ENCODE measurements around the gene INKA2. TPM values are rescaled to one million over a fixed set of nuclear protein-coding genes. Genes with fewer than 3 reads are reported as not detected.

INKA2 gene
- polyA plus RNA-seq (2013, experiment 1 of 2; ENCODE audit: insufficient read length) = 23.2 TPM
- polyA plus RNA-seq (2013, experiment 2 of 2; ENCODE audit: insufficient read length) = 24.3 TPM

DNA sequence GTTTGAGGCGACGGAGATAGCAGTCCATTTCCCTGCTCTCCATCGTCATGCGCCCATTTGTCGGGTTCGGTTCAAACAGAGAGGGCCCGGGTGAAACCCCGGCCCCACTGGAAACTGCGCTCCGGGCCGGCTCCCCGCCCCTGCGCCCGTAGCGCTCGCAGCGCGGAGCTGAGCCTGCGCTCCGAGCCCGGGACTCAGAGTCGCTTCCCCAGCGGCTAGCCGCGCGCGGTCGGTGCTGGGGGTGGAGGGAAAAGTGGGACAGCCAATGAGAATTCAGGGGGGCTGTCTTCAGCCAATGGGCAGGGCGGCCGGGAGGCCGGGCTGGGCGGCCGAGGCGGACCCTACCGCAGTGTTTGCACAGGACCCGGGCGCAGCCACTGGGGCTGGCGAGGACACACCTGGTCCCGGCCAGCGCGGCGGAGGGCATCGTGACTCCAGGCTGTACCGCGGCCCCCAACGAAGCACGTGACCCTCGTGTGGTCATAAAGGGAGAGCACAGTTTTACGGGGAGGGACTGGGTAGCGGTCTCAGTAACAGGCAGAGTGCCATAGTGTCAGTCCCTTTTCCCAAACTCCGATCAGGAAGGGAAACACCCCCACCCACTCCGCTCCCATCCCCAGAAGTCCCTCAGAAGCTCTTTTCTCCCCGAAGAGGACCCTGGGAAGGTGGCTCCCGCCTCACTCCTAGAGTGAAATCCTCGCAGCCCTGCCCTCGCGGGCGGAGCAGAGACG, at the start of gene INKA2:
Gene INKA2, minus strand, starts transcription at position 202 of the 731 bp plus-strand sequence. Its CDS starts 153 bp downstream, at position 49.
- peak; percentile 88 for DNase-seq

DNA sequence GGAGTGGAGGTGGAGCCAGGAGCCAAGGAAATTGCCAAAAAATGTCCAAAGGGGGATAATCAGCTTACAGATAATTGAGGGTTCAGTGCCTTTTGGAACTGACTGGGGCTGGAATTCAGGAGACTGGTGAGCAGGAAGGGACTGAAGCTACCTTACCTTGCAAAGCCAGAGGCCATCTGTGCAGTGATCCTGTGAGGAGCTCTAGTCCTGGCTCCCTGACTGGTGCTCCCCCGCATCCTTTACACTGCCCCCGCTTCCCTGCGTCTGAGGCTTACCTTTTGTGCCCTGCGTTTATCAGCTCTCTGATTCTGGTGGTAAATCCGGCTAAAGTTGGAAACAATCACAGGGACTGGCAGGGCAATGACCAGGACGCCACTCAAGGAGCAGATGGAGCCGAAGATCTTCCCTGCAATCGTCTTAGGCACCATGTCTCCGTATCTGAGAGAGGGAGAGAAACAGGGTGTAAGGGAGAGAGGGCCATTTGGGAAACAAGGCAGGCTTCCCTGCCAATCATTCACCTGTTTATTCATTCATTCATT, 47.5 kb upstream of the INKA2 start:
- no peak for DNase-seq

DNA sequence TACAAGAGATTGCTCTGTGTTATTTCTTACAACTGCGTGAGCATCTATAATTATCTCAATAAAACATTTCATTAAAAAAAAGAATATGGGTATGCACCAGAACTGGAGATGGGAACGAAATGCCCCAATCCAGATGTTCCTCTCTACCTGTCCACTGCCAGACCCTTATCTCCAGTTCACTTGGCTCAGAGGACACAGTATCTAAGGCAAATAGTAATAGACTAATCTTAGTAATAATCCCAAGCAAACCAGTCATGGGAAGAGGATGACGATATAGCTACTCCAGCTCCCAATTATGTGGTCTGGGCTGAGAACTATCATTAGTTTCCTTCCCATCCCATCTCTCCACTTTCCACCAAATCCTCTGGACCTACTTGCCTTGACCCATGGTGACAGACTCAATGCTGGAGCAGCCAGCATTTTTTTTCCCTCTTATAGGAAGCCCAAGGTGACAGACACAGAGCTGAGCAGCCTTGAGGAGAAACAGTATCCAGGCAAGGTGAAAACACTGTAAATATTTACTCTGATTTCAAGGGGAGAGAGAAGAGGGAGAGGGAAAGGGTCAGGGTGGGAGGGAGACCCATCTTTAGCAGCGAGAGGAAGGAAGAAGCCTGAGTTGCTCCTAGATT, 45.2 kb upstream of the INKA2 start:
- no peak for DNase-seq

DNA sequence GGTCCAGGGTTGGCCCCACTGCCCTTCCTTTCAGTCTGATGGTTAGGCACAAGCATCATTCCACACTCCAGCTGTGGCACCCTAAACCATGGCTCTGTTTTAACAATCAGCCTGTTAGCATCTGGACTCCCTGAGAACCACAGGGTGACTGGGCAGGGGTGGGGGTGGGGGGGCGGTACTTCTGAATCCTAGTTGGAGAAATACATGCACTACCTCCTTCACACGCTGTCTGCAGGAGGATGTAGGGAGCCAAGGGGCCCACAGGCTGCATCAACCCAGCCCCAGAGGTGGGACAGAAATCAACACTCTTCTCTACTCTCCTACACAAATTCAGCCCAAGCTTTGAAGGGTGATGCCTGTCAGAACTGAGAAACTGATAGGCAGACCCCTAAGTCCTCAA, 40.4 kb upstream of the INKA2 start:
- DNase-seq = no peak

DNA sequence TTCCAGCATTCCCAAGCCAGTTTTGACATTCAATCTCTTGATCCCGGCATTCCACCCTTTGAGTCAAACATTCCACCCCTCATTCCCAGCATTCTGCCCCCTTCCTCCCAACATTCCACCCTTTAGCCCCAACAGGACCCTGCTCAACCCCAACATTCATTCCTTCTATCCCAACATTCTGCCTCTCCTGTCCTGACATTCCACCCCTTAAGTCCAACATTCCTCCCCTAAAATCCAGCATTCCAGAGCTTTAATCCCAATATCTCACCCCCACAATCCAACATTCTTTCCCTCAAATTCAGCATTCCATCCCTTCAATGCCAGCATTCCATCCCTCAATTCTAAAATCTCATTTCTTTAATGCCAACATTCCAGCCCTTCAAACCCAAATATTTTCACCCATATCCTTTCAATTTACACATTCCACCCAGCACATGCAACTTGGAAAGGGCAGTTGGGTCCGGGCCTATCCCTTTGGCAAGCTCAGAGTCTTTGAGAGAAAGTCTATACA, 39.4 kb upstream of the INKA2 start:
- peak; percentile 98 for DNase-seq

DNA sequence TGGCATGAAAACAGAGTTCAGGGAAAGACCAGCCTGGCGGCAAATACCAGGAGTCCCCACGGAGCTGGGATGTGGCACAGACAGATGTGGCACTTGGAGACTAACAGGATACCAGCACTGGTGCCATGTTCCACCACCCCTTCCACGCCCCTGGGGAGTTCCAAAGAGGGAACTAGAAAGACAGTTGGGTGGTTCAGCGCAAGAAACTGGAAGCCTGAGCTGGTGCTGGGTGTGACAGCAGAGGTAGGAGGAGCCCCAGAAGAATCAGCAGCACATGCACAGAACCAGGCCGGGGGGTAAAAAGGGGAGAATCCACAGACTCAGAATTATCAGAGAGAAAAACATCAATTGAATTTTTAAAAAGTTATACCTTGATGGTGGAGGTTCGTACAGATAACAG, 38.9 kb upstream of the INKA2 start:
- no peak for DNase-seq

DNA sequence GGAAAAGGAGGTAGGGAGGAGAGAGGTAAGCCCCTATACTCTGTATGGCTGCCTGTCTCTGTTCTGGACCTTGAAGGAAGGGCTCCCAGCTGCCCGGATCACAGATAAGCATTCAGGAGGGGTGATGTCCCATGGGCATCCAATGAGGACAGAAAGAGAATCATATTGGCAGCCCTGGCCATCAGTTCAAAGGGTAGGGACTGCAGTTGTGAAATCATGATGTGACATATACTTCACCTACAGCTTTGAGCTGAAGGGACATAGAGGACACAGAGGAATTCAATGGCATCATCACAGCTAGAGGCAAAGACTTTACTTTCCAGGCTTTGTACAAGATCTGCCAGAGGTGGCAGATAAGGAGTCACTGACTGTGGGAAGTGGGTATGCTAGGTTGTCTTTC, 38.1 kb upstream of the INKA2 start:
- DNase-seq = no peak

DNA sequence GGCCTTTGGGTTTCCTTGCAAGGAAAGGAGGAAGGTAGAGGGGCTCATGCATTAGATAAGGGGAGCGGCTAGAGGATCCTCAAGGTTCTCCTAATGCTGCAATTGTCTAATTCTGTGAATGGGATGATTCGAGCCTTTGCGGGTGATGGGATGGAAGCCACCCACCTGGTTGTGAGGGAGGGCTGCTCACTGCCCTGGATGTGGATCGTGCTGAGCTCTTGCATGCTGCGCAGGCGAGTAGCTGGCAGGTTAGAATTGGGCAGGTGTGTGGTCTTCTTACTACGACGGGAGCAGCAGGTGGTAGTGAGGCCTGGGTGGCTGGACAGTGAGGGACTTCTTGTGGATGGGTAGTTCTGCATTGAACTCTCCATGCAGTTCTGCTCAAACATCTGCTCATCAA, 37.7 kb upstream of the INKA2 start:
- DNase-seq = no peak

DNA sequence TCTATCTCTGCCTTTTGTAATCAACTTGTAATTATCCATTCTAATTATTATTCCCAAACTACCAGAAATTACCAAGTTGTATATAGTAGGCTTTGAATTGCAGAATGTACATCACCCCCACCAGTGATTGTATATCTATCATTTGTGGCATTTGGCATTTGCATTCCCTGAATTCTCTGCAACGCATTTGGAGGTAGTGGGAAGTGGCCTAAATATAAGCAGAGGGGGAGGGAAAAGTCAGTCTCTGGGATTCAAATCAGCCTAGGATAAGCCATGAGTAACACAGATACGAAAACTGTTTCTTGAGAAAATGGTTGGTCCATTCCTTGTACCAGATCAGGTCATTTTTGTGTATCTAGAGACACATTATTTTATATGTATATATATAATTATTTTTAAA, 37.2 kb upstream of the INKA2 start:
- peak; percentile 90 for DNase-seq

DNA sequence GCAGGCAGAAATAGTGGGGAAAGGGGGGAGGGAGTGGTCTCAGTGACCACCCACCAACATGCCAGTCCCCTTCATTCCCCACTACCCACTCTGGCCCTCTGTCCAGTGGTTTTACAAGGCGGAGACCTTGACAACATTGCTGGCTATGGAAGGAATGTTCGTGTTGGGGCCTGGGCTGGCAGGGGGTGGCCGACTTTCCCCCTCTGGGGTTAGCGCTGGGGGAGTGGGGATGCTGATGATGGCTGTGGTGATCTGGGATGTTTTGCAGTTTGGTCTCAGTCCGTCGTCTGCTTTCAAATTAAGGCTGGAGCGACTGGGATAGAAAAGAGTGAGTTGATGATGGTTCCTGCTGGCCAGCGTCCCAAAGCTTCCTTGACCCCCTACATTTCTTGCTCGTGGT, 36.8 kb upstream of the INKA2 start:
- DNase-seq = peak; percentile 80

DNA sequence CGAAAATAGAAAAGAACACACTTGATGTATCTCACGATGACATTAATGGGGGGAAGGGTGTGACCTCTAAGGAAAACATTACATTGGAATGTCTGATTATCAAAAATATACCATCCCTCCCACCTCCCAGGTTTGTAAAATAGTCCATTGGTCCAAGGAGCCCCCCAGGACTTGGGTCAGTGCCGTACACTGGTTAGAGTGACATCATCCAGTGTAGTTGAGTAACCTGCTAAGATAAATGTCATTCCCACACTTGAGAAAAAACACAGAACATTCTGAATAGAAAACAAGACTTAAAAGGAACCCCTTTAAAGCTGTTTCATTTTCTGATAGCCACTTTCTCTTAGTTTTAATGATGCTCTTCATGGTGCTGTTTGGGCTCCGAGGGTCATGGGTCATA, 31.7 kb upstream of the INKA2 start:
- no peak for DNase-seq

DNA sequence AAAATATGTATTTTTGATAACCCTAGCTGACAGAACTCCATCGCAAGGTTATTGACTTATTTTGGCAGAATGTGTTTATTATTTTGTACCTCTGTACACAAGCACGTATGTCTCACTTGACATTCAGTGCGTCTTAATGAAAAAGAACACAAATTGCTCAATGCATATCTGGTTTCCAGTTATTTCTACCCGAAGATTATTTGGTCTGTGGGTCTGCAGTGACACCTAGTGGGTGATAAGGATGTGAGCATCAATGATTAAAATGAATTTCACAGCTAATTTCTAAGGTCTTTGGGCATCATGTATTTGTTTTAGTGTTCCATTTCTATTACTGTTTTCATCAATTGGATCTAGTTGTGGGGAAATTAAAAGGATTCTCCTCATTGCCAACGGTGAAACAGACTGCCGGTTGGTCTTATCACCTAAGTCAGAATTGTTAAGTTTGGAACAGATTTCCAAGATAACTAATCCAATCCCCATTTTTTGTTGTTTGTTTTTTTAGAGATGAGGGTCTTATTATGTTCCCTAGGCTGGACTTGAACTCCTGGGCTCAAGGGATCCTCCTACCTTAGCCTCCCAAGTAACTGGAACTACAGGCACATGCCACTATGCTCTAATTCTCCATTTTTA, 30.4 kb upstream of the INKA2 start:
- peak; percentile 76 for DNase-seq

DNA sequence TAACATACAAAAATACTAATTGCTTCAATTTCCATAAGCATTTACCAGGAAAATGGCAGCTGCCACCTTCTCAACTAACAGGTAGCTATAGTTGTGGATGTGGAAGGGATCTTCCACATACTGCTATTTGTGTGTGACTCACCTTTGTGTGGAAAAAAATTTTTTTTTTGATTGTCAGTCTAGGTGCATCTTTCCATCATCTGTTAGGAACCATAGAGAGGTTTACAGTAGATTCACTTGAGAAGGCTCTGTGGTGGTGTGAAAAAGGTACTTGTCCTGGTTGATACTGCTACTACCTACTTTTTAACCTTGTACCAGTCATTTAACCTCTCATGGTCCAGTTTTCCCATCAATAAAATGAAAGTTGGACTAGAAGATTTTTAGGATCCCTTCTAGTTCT, 29.4 kb upstream of the INKA2 start:
- no peak for DNase-seq

DNA sequence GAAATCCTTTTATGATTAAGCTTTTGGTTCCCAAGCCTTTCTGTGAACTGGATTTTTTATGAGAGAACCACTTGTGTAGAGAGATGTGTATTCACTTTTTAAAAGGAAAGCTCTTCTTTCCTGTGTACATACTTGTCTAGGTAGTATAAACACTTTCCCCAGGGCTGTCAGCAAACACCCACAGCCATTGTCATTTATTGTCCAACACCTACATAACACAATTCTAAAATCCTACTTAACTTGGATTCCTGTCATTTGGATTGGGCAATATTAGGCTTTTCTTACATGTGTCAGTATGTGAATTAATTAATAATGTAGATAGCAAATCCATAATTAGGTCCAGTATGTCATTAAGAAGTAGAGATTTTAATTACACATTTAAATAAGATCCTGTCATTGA, 28.8 kb upstream of the INKA2 start:
- no peak for DNase-seq

DNA sequence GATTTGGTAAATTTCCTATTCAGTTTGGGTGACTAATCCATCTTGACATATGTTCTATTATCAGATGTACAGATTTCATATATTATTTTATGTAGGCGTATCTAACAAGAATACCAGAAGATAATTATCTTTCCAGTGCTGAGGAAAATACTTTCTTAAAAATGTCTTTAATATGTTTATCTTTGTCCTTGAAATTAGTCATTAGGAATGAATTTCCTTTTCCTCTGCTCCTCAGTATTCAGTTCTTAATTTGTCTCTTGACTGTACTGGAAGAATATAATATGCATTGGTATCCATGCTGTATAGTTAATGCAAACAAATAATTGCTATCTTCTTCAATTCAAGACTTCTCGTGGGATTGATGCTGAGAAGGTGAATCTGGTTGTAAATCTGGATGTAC, 23.1 kb upstream of the INKA2 start:
- no peak for DNase-seq

DNA sequence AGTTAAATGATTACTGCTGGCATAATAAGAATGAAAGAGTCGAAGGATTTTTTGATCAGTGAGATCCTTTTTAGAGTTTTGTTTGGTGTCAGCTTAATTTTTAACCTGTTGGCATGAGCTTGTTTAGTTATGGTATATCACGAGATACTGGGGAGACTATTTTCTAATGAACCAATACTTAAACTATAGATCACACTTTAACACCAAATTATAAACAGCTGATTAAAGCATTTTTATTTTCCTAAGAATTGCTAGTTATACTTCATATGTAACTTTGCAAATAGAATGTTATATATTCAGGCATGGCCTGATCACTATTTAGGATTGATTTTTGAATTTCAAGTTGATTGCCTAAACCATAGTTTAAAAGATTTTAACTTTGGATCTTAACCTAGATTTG, 22.5 kb upstream of the INKA2 start:
- DNase-seq = no peak

DNA sequence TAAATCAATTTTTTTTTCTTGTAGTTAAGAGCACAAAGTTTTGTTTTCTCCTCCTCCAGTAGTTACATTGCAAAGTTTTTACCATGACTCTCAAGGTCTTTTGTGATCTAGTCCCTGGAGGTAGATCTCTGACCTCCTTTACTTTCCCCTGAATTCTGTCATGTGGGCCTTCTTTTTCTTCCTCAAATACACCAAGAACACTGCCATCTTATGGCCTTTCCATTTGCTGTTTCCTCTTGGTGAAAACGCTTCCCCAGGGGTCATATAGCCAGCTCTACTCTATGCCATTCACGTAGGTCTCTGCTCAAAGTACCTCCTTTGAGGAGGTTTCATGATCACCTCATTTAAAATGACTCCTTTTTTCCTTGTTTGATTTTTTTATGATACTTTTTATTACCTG, 19.2 kb upstream of the INKA2 start:
- DNase-seq = no peak

DNA sequence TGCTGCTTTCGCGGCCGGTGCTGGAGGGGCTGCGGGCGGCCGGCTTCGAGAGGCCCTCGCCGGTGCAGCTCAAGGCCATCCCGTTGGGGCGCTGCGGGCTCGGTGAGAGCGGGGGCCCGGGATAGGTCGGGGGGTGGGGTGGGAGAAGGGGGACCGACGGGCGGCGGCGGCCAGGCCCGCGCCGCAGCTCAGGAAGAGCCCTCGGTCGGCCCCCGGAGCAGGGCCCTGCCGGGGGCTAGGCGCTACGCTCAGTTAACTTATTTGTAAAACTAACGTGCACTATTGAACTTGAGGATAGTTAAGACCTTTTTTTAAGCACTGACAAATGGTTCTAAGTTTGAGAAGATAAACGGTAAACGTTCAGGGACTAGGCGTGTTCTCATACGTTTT, 16.9 kb upstream of the INKA2 start:
- no peak for DNase-seq

DNA sequence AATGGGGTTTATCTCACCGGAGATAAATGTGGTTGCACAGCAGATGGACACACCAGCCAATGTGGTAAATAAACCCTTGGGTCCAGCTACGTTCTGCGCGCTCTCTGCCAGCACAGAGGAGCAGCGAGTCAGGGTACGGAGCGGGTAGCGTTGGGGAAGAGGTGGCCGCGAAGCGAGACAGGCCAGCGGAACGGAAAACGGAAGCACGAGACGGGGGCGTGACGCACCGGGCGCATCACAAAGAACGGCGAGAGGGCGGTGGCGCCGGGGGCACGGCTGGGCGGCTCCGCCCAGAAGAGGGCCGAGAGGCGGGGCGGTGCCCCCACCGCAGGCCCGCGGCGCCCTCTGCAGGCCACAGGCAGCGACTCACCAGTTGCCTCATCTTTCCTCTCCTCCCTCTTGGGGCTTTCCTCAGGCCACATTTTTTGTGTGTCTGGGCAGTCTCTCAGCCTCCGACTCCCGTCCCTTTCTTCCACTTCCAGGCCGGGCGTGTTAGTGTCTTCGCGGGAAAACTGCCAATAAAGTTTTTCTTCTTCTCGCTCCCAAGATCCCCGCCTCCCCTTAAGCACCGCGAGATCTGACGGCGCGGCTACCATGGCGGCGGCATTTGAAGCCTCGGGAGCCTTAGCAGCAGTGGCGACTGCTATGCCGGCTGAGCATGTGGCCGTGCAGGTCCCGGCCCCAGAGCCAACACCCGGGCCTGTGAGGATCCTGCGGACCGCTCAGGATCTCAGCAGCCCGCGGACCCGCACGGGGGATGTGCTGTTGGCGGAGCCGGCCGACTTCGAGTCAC, 16.3 kb upstream of the INKA2 start, which contains the start of gene DDX20:
Gene DDX20, plus strand, starts transcription at position 571 of the 793 bp plus-strand sequence. Its CDS starts 24 bp downstream, at position 595.
- peak; percentile 99 for DNase-seq

DNA sequence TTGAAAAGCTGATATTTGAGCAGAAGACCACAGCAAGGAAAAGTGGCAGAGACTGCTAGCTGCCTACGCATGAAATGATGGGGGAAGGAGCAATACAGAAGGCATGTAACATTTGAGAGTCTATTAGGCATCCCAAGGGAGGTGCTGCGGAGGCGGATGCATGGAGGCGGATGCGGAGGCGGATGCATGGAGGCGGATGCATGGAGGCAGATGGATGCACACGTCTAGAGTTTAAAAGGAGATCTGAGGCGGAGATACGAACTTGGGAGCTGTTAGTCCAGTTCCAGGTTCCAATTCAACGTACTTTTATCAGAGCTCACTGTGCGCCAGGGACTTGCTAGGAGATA, 15.8 kb upstream of the INKA2 start:
- DNase-seq = peak; percentile 80

DNA sequence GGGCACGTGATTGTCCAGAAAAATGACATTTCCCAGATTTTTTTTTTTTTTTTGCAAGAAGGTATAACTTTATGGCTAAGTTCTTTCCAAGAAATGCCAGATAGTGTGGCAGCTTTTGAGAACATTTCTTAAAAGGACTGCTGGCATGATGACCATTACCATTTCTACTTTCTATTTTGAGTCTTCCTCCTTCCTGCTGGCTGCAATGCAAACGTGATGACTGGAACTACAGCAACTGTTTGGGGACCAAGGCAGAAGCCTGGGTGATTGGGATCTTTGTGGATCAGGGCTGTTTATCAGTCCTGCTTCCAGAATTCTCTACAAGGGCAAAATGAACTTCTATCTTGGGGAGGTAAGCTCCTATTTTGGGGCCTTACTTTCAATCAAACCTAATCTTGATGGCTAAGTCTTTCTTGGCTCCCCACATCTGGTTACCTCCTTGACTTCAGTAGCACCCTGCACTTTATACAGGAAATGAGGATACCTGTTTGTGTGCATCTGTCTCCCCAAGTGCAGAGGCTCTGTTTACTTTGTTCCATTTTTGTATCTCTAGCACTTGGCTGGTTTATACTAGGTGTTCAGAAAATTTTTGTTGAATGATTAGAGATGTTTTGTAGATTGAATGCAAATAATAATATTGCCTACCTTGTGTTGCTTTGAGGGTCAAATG, 12.8 kb upstream of the INKA2 start:
- DNase-seq = no peak

DNA sequence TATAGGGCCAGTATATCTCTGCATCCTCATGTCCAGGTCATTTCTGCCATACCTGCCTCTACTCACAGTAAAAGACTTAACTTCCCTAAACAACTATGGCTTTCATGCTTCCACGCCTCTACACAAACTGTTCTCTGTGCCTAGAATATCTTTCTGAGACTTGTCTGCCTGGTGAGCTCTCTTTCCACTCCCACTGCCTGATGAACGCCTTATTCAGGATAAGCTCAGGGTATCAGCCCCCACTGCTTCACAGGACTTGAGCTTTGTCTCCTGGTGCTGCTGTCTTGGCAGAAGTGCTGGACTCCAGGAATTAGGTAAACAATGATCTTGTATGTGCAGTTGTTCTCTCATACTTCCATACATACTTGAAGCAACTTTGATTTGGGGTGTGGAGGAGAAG, 11.7 kb upstream of the INKA2 start:
- DNase-seq = no peak

Measured in fibroblast of skin of scalp (primary cell).